NCI-H128 (cell line): ENCODE data around the gene KRTAP5-8.
"Not testable (repeated sequence)": the region's sequence is repeated elsewhere in the genome, so short reads cannot be mapped to it uniquely, and the experiment has no call there.

Experiments used
- DNase-seq: peaks from one replicate; lab custom pipeline; 2025; ENCODE audit not compliant: unreplicated experiment; lab: John Stamatoyannopoulos, UW

KRTAP5-8 gene

GRCh38 chr11:71505781-71506180 is 32.0 kb upstream of the KRTAP5-8 start:
- DNase-seq = no peak

DNA sequence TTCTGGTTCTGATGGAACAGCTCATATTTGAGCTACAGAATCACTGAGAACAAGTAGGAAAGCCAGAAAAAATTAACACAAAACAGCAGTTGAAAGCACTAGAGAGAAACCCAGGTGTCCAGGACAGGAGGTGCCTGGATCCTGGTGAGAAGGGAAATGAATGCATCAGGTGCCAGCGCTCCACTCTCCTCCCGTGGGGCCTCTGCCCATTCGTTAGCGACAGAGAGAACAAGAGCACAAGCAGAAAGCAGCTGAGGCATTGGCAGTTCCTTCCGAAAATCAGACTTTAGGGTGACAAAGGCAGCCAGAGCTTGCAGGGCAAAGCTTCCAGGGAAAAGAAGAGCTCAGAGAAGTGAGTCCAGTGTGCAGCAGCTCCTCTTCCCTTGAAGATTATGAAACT is 30.7 kb upstream of the KRTAP5-8 start:
- no peak for DNase-seq

DNA sequence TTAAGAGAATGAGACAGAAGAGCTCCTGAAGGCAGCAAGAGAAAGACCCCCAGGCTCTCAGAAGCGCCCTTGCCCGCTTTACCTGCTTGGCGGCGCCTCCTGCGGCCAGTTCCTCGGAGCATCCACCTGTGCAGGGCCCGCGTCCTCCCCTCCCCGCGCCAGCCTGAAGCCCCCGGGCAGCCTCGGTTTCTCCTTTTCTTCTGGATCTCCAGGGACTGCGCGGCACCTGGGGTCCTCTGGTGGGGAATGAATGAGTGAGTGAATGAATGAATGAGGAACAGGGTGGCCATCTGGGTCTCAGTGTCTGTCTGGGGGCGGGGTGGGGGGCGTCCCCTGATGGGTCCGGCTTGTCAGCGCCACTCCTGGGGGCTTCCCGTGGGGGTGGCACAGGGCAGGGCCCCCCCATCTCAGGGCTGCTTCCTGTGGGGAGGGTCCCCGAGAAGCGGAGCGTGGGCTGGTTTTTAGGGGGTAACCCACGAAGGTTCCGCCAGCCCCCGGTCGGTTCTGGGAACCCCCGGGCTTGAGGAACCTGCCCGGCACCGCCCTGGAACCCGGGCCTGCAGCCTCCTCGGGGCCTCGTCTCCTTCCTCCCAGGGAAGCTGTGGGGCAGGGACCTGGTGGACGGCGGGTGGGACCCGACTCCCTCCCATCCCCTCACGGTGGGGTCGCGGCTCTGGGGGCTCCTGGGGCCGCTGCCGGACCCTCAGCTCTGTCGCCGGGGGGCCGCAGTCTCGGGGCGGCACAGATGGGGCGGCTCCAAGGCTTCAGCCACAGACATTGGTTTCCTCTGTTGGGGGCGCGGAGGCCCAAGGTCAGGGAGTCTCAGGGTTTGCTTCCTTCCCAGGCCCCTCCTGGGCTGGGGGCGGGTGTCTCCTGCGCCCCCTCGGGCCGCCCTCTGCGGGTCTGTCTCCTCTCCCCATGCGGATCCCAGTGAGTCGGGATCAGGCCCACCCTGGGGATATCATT is 19.0 kb upstream of the KRTAP5-8 start:
- DNase-seq = no peak

DNA sequence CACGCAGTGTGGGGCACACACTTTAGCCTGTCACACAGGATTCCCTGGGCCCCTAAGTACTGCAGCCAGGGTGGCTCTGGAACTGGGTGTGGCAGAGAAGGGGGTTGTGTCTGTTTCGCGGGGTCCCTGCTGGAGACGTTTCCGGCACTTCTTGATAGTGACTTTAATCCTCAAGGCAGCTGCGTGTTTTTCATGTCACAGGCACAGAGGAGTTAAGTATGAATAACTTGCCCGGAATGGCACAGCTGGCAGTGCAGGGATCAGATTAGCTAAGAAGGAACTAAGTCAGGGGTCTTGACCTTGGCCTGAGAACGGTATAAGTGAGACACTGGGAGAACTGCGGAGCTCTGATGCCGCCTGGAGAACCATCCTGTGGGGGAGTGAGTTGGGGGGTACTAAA is 18.3 kb upstream of the KRTAP5-8 start:
- no peak for DNase-seq

DNA sequence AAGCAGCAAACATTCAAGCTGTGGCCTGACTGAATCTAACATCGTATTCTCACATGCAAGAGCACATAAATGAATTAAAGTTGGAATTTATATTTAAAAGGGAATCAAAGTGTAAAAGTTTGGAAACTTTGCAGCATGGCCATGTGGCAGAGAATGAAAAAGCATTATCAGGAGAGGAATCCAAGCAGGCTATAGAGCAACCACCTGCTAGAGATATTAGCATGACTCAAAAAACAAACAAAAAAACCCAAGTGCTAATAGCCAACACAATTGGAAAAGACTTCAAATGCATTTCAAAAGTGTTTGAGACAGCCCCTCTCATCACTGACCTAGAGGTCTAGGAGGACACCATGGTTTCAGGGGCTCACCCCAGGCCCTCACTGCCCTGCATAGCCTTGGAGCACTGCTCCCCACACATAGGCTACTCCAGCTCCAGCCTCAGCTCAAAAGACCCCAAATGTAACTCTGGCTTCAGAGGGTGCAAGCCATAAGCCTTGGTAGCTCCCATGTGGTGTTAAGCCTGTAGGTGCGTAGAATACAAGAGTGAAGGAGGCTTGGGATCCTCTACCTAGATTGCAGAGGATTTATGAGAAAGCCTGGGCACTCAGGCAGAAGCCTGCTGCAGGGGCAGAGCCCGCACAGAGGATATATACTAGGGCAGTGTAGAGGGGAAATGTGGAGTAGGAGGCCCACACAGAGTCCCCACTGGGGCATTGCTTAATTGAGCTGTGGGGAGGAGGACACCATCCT is 12.5 kb upstream of the KRTAP5-8 start:
- no peak for DNase-seq

DNA sequence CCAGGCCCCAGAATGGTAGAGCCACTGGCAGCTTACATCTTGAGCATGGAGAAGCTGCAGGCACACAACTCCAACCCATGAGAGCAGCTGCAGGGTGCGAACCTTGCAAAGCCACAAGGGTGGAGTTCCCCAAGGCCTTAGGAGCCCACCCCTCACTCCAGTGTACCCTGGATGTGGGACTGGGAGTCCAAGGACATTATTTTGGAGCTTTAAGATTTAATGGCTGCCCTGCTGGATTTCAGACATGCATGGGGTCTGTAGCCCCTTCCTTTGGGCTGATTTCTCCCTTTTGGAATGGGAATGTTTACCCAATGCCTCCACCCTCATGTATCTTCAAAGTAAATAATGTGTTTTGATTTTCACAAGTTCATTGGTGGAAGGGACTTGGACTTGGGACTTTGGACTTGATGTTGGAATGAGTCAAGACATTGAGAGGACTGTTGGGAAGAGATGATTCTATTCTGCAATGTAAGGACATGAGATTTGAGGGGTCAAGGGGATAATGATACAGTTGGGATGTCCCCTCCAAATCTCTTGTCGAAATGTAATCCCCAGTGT is 11.8 kb upstream of the KRTAP5-8 start:
- DNase-seq = no peak

GRCh38 chr11:71526796-71527575 is 10.8 kb upstream of the KRTAP5-8 start, which contains the start of gene KRTAP5-7:
Gene KRTAP5-7 (plus strand): TSS chr11:71527267. CDS start chr11:71527301, 34 bp downstream.
- not testable (repeated sequence) for DNase-seq

- no peak for DNase-seq
Observed at GRCh38 chr11:71527576-71528210, 10.1 kb upstream of the KRTAP5-8 start.

- DNase-seq = no peak
Observed at GRCh38 chr11:71530602-71531001, 7.2 kb upstream of the KRTAP5-8 start.

DNA sequence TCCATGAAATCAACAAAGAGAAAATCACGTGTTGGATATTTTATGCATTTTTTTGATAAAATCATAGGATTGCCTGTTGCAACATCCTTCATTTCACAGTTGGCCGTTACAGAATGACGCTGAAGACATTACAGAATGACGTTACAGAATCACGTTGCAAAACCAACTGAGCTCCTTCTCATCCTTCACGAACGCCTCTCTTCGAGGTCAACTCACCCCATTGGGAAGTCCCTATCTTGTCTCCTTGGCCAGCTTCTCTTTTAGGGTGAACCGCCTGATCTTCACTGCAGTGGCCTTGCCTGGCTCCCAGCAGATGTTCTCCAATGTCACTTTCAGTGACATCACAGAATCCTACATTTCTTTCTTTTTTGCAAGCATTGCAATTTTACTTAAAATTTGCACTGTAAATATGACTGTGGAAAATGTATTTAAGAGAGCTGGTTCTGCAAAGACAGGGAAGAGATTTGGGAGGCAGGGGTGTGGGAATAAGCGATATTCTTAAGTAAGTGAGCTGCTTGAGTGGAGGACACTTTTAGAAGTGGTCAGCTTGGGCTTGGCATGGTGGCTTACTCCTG is 5.7 kb upstream of the KRTAP5-8 start:
- DNase-seq = no peak

DNA sequence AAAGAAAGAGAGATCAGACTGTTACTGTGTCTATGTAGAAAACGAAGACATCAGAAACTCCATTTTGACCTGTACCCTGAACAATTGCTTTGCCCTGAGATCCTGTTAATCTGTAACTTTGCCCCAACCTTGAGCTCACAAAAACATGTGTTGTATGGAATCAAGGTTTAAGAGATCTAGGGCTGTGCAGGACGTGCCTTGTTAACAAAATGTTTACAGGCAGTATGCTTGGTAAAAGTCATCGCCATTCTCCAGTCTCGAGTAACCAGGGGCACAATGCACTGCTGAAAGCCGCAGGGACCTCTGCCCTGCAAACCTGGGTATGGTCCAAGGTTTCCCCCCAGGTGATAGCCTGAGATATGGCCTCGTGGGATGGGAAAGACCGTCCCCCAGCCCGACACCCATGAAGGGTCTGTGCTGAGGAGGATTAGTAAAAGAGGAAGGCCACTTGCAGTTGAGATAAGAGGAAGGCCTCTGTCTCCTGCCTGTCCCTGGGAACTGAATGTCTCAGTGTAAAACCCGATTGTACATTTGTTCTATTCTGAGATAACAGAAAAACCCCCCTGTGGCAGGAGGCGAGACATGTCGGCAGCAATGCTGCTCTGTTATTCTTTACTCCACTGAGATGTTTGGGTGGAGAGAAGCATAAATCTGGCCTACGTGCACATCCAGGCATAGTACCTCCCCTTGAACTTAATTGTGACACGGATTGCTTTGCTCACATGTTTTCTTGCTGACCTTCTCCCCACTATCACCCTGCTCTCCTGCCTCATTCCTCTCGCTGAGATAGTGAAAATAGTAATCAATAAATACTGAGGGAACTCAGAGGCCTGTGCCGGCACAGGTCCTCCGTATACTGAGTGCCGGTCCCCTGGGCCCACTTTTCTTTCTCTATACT is 2.9 kb upstream of the KRTAP5-8 start:
- DNase-seq = not testable (repeated sequence)

- DNase-seq = no peak
Observed at GRCh38 chr11:71535825-71536224, 2.0 kb upstream of the KRTAP5-8 start.

DNA sequence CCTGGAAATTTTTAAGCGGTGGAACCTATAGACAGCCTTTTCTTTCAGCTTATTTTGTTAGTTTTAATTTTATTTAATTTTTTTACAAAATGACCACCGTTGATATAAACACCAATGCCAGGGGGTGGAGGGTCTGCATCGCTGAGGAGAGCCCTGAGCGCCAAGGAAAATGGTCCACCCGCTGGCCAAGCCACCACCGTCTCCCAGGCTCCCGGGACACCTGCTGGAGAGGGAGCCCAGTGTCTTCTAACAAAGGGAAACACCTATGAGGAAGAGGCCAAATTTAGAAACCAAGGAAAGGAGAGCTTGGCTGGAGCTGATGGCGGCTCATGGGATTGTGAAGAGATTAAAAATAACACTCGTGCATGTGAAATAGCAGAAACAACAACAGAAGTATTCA is 288 bp upstream of the KRTAP5-8 start:
- DNase-seq = no peak

DNA sequence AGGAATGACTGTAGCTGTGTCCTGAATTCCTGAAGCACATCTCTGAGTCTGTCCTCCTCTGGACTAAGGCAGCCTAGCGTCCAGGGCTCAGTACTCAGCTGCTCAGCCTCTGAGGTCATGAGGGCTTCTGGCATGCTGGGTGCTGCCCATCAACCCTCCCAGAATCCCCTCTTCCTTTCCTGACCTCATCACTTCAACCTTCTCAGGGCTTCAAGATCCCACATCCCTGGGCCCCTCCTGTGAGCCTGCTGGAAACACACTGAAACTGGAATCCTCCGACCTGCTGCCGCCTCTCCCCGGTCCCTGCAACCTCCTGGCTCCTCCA is 803 bp downstream of the KRTAP5-8 start:
- no peak for DNase-seq

DNA sequence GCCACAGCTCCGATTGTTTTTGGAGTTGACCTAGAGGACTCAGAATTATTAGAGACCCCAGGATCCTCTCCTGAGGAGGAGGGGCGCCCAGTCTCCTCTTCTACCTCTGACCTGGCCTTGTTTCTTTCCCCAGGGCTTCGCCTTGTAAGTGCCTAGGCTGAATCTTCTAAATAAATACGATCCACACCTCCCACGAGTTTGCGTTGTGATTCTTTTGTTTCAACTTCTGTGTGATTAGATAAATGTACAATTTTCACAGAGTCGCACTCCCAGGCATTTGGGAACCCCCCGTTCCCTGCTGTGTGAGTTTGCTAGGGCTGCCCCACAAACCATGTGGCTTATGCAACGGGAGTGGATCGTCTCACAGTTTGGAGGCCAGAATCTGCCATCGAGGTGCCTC is 1.2 kb downstream of the KRTAP5-8 start:
- no peak for DNase-seq

DNA sequence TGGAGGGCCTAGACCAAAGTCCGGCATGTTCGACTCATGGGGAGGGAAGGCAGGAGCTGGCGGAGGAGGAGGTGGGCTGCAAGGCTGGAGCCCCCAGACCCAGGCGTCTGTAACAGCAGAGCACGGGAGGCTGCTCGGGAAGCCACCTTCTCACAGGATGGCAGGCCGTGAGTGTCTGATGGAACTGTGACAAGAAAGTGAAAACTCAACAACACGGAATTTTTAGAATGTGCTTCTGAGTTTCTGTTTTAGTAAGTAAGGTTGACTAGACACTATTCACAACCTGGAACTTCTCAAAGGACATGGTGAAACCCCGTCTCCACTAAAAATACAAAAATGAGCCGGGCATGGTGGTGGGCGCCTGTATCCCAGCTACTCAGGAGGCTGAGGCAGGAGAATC is 2.1 kb downstream of the KRTAP5-8 start:
- DNase-seq = not testable (repeated sequence)

- not testable (repeated sequence) for DNase-seq
Observed at GRCh38 chr11:71540521-71541304, 2.9 kb downstream of the KRTAP5-8 start.

GRCh38 chr11:71542382-71542781 is 4.6 kb downstream of the KRTAP5-8 start:
- no peak for DNase-seq
